PC-3 (cell line): Measurements from ENCODE around the gene CAPN13. TPM values are rescaled to one million over a fixed set of nuclear protein-coding genes. Genes with fewer than 3 reads are reported as not detected.

Experiments used
- ATAC-seq: fragments of 200-7000 bp; cut with Tn5 transposase; 2 replicates; pipeline ENCODE4 v1.9.1; 2020; ENCODE audit warnings: mild to moderate bottlenecking, moderate library complexity
- BruUV-seq: library from RNA; stranded (reverse); fragments of 400-500 nt; replicated peaks from 2 replicates; lab custom pipeline; 2021; lab: Mats Ljungman, UMichigan
- CTCF ChIA-PET: fragments of 300-600 bp; sonication (Branson Sonifier 250); formaldehyde crosslinking; loops from one replicate; lab custom pipeline; 2022; ENCODE audit warnings: antibody characterized with exemption; lab: Charles Lee
- POLR2A ChIA-PET: fragments of 300-600 bp; sonication (Branson Sonifier 250); formaldehyde crosslinking; loops from one replicate; lab custom pipeline; 2022; ENCODE audit warnings: antibody characterized with exemption; ENCODE audit not compliant: unreplicated experiment; lab: Charles Lee
- DNase-seq: peaks from one replicate; pipeline ENCODE4 v3.0.0-alpha.2; 2015
- H2AFZ ChIP-seq: fragments of 300-600 bp; sonication (generic); 2 replicates; pipeline ENCODE4 v1.6.0; 2016; ENCODE audit warnings: antibody characterized with exemption, low read length
- H3F3A ChIP-seq: fragments of 300-600 bp; sonication (generic); one replicate; pipeline ENCODE4 v1.6.0; 2017; ENCODE audit warnings: antibody characterized with exemption, low read length, control low read depth, mild to moderate bottlenecking; ENCODE audit not compliant: unreplicated experiment
- H3K27ac ChIP-seq: fragments of 300-600 bp; sonication (generic); 2 replicates; pipeline ENCODE4 v1.5.1; 2016; ENCODE audit warnings: mild to moderate bottlenecking, low read length
- H3K27me3 ChIP-seq: fragments of 300-600 bp; sonication (generic); 2 replicates; pipeline ENCODE4 v1.6.1; 2016; ENCODE audit warnings: low read length, mixed read lengths
- H3K36me3 ChIP-seq: fragments of 300-600 bp; sonication (generic); 2 replicates; pipeline ENCODE4 v1.6.1; 2016; ENCODE audit warnings: low read depth, mixed run types, low read length, mixed read lengths
- H3K4me1 ChIP-seq: fragments of 300-600 bp; sonication (generic); 2 replicates; pipeline ENCODE4 v1.5.1; 2016; ENCODE audit warnings: low read length; ENCODE audit not compliant: insufficient read depth
- H3K4me2 ChIP-seq: fragments of 300-600 bp; sonication (generic); 2 replicates; pipeline ENCODE4 v1.6.0; 2016; ENCODE audit warnings: low read length
- H3K4me3 ChIP-seq: fragments of 300-600 bp; sonication (generic); 2 replicates; pipeline ENCODE4 v1.5.1; 2016; ENCODE audit warnings: mild to moderate bottlenecking, low read length, mixed read lengths
- H3K79me2 ChIP-seq: fragments of 300-600 bp; sonication (generic); 2 replicates; pipeline ENCODE4 v1.6.1; 2017; ENCODE audit warnings: low read length, mixed read lengths
- H3K9ac ChIP-seq: fragments of 300-600 bp; sonication (generic); 2 replicates; pipeline ENCODE4 v1.6.0; 2016; ENCODE audit warnings: mild to moderate bottlenecking, low read length
- H3K9me2 ChIP-seq: fragments of 300-600 bp; sonication (generic); replicated peaks from 2 replicates; pipeline ENCODE4 v1.6.1; 2016; ENCODE audit warnings: mixed run types, low read length, mixed read lengths
- H3K9me3 ChIP-seq: fragments of 300-600 bp; sonication (generic); 2 replicates; pipeline ENCODE4 v1.6.1; 2016; ENCODE audit warnings: low read length, mixed read lengths
- H4K20me1 ChIP-seq: fragments of 300-600 bp; sonication (generic); 2 replicates; pipeline ENCODE4 v1.6.1; 2016; ENCODE audit warnings: low read length, mixed read lengths
- CTCF ChIP-seq: fragments of 300-600 bp; sonication (generic); conservative IDR thresholded peaks from 2 replicates; pipeline ENCODE4 v1.5.1; 2017; ENCODE audit warnings: antibody characterized with exemption, low read depth, mild to moderate bottlenecking, low read length
- EZH2 ChIP-seq: fragments of 300-600 bp; sonication (generic); IDR thresholded peaks from one replicate; pipeline ENCODE4 v1.6.1; 2017; ENCODE audit warnings: antibody characterized with exemption, mild to moderate bottlenecking, low read length; ENCODE audit not compliant: unreplicated experiment
- EZH2phosphoT487 ChIP-seq: fragments of 300-600 bp; sonication (generic); IDR thresholded peaks from 2 replicates; pipeline ENCODE4 v1.6.1; 2018; ENCODE audit warnings: mild to moderate bottlenecking, antibody characterized with exemption, low read length, borderline replicate concordance
- intact Hi-C: fragments of 100-400 bp; cut with micrococcal nuclease; formaldehyde crosslinking; loops from 2 replicates; pipeline ENCODE4 v1.9.0; 2023
- total RNA-seq: library from RNA; depleted of rRNA; stranded (reverse); fragments of >200 nt; gene quantifications from 2 replicates; pipeline ENCODE4 v1.2.3, GENCODE V29; 2014

CAPN13 gene
- total RNA-seq, 1 experiment from 2014 or later: 0.44 TPM

- Histone ChIP-seq H3K9me2 (no peaks in the 10 kb centered on the region), H3K9me3 (0 out of 2 replicates have a peak, but pooled peaks cover 4% of the 10 kb centered on the region), H3K4me2 (no peak overlapping the region), H3K79me2 (no peaks in the 10 kb centered on the region), H3K36me3 (no peaks in the 10 kb centered on the region), H3F3A (no peaks in the 10 kb centered on the region), H3K4me1 (no peaks in the 10 kb centered on the region), H3K27me3 (no peaks in the 10 kb centered on the region), H2AFZ (no peak overlapping the region), H4K20me1 (no peaks in the 10 kb centered on the region), H3K27ac (no peak overlapping the region), H3K4me3 (no peak overlapping the region), H3K9ac (no peak overlapping the region)
- ATAC-seq (no peak), DNase-seq (no peak)
- TF ChIP-seq CTCF (no peak), EZH2 (no peak), EZH2phosphoT487 (no peak)
- POLR2A ChIA-PET: no interaction called here
- intact Hi-C loops: no loop called here
- CTCF ChIA-PET: no interaction called here
- no TSS peak for BruUV-seq
Measured at GRCh38 chr2:30695749-30696148, 111.5 kb downstream of the CAPN13 start.

GRCh38 chr2:30694286-30695055, 112.8 kb downstream of the CAPN13 start:
- Histone ChIP-seq H3K4me1 (no peaks in the 10 kb centered on the region), H3K4me3 (no peak overlapping the region), H3K9me2 (no peaks in the 10 kb centered on the region), H2AFZ (no peak overlapping the region), H3K27ac (no peak overlapping the region), H3K27me3 (no peaks in the 10 kb centered on the region), H3K9me3 (0 out of 2 replicates have a peak, but pooled peaks cover 4% of the 10 kb centered on the region), H3K4me2 (no peak overlapping the region), H3F3A (no peaks in the 10 kb centered on the region), H4K20me1 (no peaks in the 10 kb centered on the region), H3K79me2 (no peaks in the 10 kb centered on the region), H3K36me3 (no peaks in the 10 kb centered on the region), H3K9ac (no peak overlapping the region)
- no peak for DNase-seq
- no peak for ATAC-seq
- intact Hi-C loops: no loop called here
- ChIA-PET CTCF (interaction anchor here (0.6 kb wide), 1 partner anchor 463 kb away, joined by 3 read pairs; the partner anchor contains the start of gene LBH), POLR2A (no interaction called here)
- TF ChIP-seq EZH2 (no peak), EZH2phosphoT487 (no peak), CTCF (no peak)
- BruUV-seq: no TSS peak

- no peak overlapping the region for H2AFZ ChIP-seq
- no peaks in the 10 kb centered on the region for H3K36me3 ChIP-seq
- no peak overlapping the region for H3K4me2 ChIP-seq
- H3K27ac ChIP-seq: no peak overlapping the region
- BruUV-seq: no TSS peak
- no peaks in the 10 kb centered on the region for H3K27me3 ChIP-seq
- no peaks in the 10 kb centered on the region for H3K9me2 ChIP-seq
- TF ChIP-seq CTCF: no peak
- no peak for TF ChIP-seq EZH2phosphoT487
- no peak for TF ChIP-seq EZH2
- DNase-seq (no peak), ATAC-seq (no peak)
- H3K4me3 ChIP-seq: no peak overlapping the region
- no peak overlapping the region for H3K9ac ChIP-seq
- H4K20me1 ChIP-seq: no peaks in the 10 kb centered on the region
- no peaks in the 10 kb centered on the region for H3F3A ChIP-seq
- intact Hi-C loops: no loop called here
- CTCF ChIA-PET: interaction anchor here (0.6 kb wide), 2 partner anchors 28 to 462 kb away, joined by 3 to 8 read pairs; partner anchors contain the start of gene LBH
- H3K9me3 ChIP-seq: 0 out of 2 replicates have a peak, but pooled peaks cover 4% of the 10 kb centered on the region
- POLR2A ChIA-PET: no interaction called here
- no peaks in the 10 kb centered on the region for H3K79me2 ChIP-seq
- no peaks in the 10 kb centered on the region for H3K4me1 ChIP-seq
Measured at GRCh38 chr2:30693821-30694281, 113.4 kb downstream of the CAPN13 start.
